HUES48 (cell line): ENCODE data around the gene TMEM161A.

Experiments
- H3K27ac ChIP-seq: one replicate; pipeline ENCODE4 v1.7.0; 2013; ENCODE audit warnings: low read depth, low read length, inconsistent platforms
- H3K27me3 ChIP-seq: 2 replicates; pipeline ENCODE4 v1.6.1; 2013; ENCODE audit warnings: mild to moderate bottlenecking, low read length; ENCODE audit not compliant: control insufficient read depth, insufficient read depth
- H3K36me3 ChIP-seq: 2 replicates; pipeline ENCODE4 v1.6.1; 2013; ENCODE audit warnings: low read length; ENCODE audit not compliant: control insufficient read depth, insufficient read depth
- H3K4me1 ChIP-seq: 2 replicates; pipeline ENCODE4 v1.6.1; 2013; ENCODE audit warnings: mild to moderate bottlenecking, low read length; ENCODE audit not compliant: control insufficient read depth, insufficient read depth
- H3K4me3 ChIP-seq: 2 replicates; pipeline ENCODE4 v1.5.1; 2013; ENCODE audit warnings: mild to moderate bottlenecking, low read depth, low read length
- H3K9ac ChIP-seq: 2 replicates; pipeline ENCODE4 v1.6.1; 2013; ENCODE audit warnings: mild to moderate bottlenecking, low read depth, low read length, moderate library complexity
- H3K9me3 ChIP-seq: 2 replicates; pipeline ENCODE4 v1.6.1; 2013; ENCODE audit warnings: low read length; ENCODE audit not compliant: control insufficient read depth, insufficient read depth

The TMEM161A gene

DNA sequence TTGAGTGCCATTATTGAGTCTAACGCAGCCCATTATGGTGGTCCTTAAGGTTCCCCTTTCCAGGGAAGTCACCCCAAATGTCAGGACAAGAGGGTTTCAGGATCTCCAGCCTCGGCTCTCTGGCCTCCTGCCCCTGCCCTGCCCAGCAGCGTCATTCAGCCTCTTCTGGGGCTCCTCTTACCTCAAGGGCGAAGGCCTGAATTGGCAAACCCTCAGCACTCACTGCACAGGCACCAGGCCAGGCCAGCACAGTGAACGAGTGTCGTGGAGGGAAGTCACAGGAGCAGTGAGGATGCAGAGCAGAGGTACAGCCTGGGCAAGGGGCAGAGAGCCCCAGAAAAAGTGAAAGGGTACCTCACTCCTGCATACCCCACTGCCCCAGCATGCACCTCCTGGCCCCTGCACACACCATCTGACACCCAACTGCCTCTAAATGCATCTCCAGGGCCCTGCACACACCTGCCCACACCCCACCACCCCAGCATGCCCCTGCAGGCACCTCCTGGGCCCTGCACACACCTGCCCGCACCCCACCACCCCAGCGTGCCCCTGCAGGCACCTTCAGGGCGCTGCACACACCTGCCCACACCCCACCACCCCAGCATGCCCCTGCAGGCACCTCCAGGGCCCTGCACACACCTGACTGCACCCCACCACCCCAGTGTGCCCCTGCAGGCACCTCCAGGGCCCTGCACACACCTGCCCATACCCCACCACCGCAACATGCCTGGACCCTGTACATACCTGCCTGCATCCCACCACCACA, 54.7 kb downstream of the TMEM161A start:
- no peaks in the 10 kb centered on the region for H3K36me3 ChIP-seq

DNA sequence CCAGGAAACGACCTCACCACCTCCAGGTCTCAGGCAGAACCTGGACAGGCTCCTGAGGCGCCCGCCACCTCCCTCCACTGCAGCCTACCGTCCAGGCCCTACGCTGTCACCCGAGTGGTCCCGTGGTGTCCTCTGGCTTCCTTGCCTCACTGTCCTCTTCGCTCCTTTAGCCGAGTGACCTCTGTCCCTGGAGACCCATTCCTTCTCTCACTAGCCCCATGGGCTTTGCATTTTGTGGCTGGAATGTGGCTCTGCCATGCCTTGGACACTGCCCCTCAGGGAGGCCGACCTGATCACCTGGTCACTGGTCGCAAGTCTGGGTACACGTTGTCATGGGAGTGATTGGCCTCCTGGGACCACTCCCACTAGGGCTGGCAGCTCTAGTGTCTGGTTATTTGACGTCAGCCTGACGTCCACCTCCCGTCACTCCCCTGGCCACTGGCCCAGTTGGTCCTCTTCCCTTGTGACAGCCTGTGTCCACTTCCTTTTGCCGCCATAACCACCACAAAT, 56.6 kb downstream of the TMEM161A start:
- H3K27me3 ChIP-seq, result no peaks in the 10 kb centered on the region; the same call in none of the 2 replicates
- H3K4me3 ChIP-seq, result no peak overlapping the region
- no peaks in the 10 kb centered on the region for H3K9me3 ChIP-seq
- no peaks in the 10 kb centered on the region for H3K36me3 ChIP-seq
- no peak overlapping the region for H3K27ac ChIP-seq
- H3K9ac ChIP-seq, result no peak overlapping the region
- no peaks in the 10 kb centered on the region for H3K4me1 ChIP-seq

More for the DNA sequence above, 54.7 kb downstream of the TMEM161A start:
- no peaks in the 10 kb centered on the region for H3K9me3 ChIP-seq
- H3K27me3 ChIP-seq, result no peaks in the 10 kb centered on the region
- no peak overlapping the region for H3K27ac ChIP-seq
- no peaks in the 10 kb centered on the region for H3K4me1 ChIP-seq
- H3K9ac ChIP-seq, result no peak overlapping the region
- no peak overlapping the region for H3K4me3 ChIP-seq

DNA sequence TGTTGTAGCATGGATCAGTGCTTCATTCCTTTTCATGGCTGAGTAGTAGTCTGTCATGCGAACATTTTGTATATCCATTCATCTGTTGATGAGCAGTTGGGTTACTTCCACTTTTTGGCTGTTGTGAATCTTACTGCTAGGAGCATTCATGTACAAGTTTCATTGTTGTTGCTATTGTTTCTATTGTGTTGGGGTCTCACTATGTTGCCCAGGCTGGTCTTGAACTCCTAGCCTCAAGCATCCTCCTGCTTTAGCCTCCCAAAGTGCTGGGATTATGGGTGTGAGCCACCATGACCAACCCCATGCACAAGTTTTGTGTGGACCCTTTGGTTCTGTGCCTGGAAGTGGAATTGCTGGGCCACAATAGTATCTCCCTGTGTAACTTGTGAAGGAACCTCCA, 58.7 kb downstream of the TMEM161A start:
- no peak overlapping the region for H3K4me3 ChIP-seq
- peaks cover 10% of the 10 kb centered on the region for H3K27me3 ChIP-seq
- H3K9me3 ChIP-seq, result no peaks in the 10 kb centered on the region
- no peaks in the 10 kb centered on the region for H3K36me3 ChIP-seq
- H3K4me1 ChIP-seq, result no peaks in the 10 kb centered on the region
- H3K9ac ChIP-seq, result no peak overlapping the region
- H3K27ac ChIP-seq, result no peak overlapping the region

DNA sequence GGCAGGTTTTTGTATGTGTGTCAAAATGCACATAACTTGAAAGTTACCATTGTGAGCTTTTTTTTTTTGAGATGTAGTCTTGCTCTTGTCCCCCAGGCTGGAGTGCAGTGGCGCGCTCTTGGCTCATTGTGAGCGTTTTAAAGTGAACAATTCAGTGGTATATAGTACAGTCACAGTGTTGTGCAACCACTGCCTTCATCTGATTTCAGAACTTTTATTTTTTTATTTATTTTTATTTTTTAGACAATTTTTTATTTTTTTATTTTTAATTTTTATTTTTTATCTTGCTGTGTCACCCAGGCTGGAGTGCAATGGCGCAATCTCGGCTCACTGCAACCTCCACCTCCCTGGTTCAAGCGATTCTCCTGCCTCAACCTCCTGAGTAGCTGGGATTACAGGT, 59.5 kb downstream of the TMEM161A start:
- peaks cover 10% of the 10 kb centered on the region for H3K27me3 ChIP-seq
- no peaks in the 10 kb centered on the region for H3K4me1 ChIP-seq
- H3K9me3 ChIP-seq, result no peaks in the 10 kb centered on the region
- H3K36me3 ChIP-seq, result no peaks in the 10 kb centered on the region
- H3K4me3 ChIP-seq, result no peak overlapping the region
- no peak overlapping the region for H3K9ac ChIP-seq
- no peak overlapping the region for H3K27ac ChIP-seq

DNA sequence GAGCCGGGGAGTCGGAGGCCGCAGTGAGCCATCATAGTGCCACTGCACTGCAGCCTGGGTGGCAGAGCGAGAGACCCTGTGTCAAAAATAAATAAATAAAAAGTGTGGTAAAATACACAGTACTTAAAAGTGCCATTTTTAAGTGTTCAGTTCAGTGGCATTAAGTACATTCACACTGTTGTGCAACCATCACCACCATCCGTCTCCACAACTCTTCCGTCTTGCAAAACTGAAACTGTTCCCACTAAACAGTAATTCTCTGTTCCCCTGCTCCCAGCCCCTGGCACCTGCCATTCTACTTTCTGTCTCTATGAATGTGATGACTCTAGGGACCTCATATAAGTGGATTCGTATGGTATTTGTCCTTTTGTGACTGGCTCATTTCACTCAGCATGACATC, 61.2 kb downstream of the TMEM161A start:
- no peaks in the 10 kb centered on the region for H3K36me3 ChIP-seq
- H3K27ac ChIP-seq, result no peak overlapping the region
- no peaks in the 10 kb centered on the region for H3K9me3 ChIP-seq
- peaks cover 10% of the 10 kb centered on the region for H3K27me3 ChIP-seq
- H3K4me1 ChIP-seq, result no peaks in the 10 kb centered on the region
- H3K9ac ChIP-seq, result no peak overlapping the region
- H3K4me3 ChIP-seq, result no peak overlapping the region

DNA sequence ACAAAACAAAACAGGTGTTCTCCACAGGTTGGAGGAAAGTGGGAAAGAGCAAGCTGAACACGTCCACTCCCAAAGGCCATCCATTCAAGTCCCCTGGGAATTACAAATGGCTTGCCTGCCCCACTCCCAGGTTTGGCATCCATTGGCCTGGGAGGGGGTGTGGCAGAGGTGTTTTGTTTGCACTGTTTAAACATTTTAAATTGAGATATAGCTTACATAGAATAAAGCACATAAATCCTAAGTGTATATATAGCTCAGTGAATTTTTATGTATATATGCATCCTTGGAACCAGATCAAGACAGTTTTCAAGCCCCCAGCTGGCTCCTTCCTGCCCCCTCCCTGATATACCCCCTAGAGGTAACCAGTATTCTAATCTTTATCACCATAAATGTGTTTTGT, 61.8 kb downstream of the TMEM161A start:
- Histone ChIP-seq H3K9ac (no peak overlapping the region), H3K4me1 (no peaks in the 10 kb centered on the region), H3K4me3 (no peak overlapping the region), H3K27me3 (peaks cover 10% of the 10 kb centered on the region), H3K36me3 (no peaks in the 10 kb centered on the region), H3K9me3 (no peaks in the 10 kb centered on the region), H3K27ac (no peak overlapping the region)

DNA sequence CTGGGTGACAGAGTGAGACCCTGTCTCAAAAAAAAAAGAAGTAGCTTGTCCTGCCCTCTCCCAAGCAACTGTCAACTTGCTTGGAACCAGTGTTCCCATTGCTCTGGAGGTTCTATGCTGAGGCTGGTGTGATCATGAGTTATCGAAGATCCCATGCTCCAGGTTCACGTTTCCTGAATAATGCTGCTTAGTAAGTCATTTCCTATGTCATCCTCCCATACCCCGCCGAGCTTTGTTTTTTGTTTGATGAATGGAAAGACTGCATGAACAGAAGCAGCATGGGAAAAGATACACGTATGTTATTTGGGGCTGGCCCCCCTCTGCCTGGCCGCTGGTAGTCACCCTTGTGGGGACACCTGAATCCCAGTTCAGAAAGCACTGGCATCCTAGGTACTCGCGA, 63.2 kb downstream of the TMEM161A start:
- Histone ChIP-seq H3K27ac (no peak overlapping the region), H3K9ac (no peak overlapping the region), H3K36me3 (no peaks in the 10 kb centered on the region), H3K9me3 (no peaks in the 10 kb centered on the region), H3K27me3 (peaks cover 10% of the 10 kb centered on the region), H3K4me3 (no peak overlapping the region), H3K4me1 (no peaks in the 10 kb centered on the region)

DNA sequence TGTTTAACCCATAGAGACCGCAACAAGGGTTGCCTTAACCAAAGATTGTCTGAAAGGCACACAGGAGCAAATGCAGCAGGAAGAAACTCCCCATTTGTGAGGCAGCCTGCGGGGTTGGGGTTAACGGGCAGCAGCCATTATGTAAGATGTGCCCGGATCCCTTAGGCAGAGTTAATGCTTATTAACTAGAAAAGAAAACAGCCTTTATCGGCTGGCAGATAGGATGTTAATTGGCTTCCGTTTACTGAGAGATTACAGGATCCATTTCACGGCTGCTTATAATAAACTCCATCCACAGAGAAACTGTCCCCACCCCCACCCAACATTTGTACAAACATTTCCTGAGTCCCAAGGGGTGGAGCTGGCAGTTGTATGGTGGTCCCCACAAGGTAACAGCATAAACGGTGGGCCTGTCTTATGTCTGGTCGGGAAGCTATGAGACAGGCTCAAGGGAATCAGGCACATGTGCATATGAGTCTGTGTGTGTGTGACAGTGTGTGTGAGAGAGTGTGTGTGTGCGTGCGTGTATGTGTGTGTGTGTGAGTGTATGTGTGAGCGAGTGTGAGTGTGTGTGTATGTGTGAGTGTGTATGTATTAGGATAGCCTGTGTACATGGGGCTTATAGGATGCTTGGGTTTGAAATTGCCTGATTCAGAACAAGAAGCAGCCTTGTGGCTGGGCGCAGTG, 63.9 kb downstream of the TMEM161A start:
- Histone ChIP-seq H3K4me3 (no peak overlapping the region), H3K4me1 (no peaks in the 10 kb centered on the region), H3K36me3 (no peaks in the 10 kb centered on the region), H3K9ac (no peak overlapping the region), H3K27me3 (peaks cover 13% of the 10 kb centered on the region), H3K27ac (no peak overlapping the region), H3K9me3 (no peaks in the 10 kb centered on the region)

DNA sequence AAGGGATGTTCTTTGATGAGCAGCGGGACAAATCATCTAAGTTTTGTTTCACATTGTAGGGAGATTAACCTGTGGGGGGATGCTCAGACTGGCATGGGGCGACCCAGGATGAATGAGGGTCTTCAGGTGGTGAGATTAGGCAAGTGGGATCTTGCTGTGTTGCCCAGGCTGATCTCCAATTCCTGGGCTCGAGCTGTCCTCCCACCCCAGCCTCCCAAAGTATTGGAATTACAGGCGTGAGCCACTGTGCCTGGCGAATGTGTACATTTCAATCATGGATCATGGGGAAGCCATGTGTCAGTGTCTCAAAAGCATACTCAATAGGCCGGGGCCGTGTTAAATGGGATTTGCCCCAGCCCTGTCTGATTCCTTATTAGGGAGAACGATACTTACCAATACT, 66.4 kb downstream of the TMEM161A start:
- Histone ChIP-seq H3K27ac (no peak overlapping the region), H3K4me3 (no peak overlapping the region), H3K27me3 (peaks cover 25% of the 10 kb centered on the region), H3K4me1 (no peaks in the 10 kb centered on the region), H3K36me3 (no peaks in the 10 kb centered on the region), H3K9ac (no peak overlapping the region), H3K9me3 (no peaks in the 10 kb centered on the region)
